ENCODE results near the gene SUSD6.

SUSD6 gene

DNA sequence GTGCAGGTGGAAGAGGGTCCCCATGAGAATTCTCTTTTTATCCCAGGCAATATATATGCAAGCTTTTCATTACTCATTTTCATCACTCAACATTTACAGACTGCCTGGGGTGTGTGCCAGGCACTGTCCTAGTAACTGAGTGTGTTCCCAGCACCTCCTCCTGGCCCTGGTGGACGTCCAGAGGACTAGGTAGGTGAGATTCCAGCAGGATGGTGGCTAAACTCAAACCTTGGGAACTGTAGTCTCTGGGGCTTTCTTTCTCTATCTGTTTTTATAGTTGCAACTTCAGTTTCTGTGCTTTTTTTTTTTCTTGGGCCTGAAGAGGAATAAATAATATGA, 63.8 kb downstream of the SUSD6 start:
- DNase-seq: no peak

DNA sequence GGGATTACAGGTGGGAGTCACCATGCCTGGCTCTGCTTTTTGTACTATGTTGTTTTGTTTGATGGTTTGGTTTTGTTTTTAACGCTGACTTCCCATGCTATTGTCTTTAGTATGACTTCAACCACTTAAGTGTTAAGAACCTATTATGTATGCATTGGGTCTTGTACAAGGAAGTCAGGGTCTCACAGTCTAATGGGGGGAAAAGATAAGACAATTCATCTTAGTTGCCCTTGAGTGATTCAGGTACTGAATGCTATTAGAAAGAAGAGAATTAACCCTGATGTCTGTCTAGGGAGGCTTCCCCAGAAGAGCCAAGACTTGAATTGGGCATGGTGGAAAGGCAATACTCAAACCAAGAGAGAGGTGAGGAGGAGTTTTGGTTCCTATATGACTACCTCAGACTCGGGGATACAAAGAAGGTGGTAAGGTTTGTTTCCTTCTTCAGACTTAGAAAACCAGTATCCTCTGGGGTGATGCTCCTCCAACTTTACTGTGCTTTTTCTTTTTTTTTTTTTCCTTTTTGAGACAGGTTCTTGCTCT, 64.6 kb downstream of the SUSD6 start:
- no peak for DNase-seq

DNA sequence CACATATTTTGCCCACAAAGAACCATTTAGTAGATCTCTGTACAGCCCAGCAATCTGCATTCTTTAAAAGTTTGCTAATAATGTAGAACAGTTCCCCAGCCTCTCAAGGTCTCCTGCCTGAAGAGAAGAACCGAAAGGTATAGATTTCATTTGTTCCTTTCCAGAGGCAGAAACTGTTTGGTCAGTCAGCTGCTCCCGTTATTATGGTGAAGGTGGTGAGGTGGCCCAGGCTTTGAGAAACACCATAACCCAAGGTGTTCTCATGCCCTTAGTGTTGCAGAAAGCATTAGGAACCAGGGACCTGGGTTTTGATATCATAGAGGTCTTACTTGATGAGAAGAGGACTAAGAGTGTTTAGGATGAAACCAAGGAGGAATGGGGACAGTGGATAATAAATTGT, 65.3 kb downstream of the SUSD6 start:
- DNase-seq: no peak

DNA sequence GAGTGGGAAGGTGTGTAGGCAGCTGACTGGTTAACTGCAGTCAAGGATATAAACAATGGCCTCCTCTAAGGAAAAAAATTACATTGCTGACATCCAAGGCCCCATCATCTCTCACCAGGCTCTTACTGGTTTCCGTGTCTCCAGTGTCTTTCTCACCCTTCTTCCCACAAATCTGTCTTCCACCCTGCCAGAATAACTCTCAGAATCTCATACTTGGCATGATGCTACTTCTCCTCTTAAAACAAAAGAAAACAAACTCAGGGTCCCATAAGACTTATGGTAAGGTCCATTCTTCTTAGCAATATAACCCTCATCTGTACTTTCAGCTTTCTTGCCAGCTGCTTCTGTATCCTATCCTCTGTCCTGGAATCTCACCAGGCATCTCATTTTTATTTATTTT, 68.9 kb downstream of the SUSD6 start:
- DNase-seq: no peak

DNA sequence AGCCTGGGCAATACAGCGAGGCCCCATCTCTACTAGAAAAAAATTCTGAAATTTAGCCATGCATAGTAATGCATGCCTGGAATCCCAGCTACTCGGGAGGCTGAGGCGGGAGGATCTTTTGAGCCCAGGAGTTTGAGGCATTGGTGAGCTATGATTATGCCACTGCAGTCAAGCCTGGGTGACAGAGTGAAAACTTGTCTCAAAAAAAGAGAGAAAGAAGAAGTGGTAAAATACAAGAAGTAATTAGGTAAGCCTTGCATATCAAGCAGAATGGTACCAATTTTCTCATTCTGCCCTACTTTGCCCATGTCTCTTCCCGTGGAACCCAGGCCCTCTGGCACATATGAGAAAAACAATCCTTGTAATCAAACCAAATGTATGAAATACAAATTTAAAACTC, 70.7 kb downstream of the SUSD6 start:
- no peak for DNase-seq

DNA sequence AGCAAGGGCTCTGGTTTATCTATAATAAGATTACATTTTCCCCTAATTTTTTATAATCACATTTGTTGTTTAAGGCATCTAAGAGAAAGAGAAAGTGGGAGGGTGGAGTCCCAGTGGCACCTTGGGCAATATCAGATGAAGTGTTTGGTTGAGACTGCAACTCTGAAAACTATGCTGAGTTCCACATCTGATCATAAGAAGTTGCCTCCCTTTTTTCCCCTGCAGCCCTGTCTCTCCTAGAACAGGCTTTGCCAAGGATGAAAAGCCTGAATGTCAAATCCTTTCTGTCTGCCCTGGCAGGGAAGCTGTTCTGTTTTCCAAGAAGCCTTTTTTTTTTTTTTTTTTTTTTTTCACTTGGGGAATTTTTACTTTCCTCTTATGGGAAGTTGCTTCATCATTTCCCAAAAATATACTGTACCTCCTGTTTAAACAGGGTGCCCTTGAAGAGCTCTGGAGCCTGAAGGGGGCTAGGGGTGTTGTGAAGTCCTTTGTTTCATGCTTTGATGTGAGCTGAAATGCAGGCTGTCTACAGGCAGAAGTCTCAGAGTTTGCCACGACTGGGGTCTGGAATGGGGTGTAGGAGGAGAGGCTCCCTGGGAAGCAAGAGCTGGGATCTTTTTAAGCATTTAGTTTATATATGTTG, 71.3 kb downstream of the SUSD6 start:
- DNase-seq: no peak

DNA sequence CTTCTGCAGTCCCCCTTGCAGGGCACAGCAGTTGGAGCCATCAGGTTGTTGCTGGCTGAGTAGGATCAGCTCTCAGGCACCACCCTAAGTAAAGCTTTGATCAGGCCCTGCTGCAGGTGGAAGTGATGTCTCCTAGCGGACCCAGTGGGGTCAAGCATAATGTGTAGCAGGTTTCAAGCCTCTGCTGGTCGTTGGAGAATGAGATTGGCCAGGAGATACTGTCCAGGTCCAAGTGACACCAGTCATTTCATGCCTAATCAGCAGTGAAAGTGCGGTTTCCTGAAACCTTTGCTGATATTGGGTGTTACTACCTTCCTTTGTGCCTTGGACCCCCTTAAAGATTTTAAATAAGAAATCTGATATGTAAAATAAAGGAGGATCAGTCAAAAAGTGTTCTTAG, 72.6 kb downstream of the SUSD6 start:
- no peak for DNase-seq

DNA sequence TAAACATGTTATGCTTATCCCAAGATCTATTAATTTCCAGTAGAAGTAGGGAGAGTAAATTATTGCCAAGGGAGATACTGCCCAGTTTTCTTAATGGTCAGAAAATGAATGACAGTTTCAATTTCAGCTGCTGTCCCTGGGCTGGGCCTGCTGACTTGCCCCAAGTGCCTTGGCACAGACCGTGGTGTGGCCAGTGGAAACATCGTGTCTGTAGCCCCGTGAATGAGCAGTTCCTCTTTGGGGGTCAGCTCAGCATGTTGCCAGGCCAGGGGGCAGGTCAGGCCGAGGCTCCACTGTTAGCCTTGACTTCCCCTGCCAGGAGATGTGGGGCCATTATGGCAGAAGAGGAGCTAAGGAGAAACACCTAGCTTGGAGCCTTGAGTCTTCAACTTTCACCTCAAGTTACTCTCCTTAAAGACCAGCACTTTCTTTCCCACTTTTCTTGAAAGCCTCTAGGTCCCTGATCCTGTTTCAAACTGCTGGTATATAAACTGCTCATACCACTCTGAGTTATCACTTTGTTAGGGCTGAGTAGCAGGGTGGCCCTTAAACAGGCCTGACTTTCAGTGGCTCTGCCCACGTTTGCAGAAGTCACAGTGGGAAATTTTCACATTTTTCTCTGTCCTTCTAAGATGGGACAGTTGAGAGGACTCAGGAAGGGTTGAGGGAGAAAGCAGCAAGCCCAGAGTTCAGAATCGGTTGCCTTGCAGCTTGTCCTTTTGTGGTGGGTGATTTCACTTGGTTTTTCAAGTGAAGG, 73.2 kb downstream of the SUSD6 start:
- no peak for DNase-seq

DNA sequence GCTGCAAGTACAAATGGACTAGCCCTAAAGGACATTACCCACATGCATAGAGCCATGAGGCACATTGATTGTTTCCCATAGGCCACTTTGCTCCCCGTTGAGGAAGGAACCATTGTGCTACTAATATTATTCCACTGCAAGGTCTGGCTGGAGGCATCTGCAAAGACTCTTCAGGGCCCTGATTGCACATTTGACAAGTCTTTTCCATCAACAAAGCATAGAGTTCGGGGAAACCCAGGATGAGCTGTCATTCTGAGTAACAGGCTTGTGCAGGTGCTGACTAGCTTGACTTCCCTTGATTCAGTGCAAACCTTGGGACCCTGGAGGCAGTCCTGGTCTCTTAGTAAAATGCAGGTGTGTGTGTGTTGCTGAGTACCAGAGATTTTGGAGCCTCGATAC, 73.8 kb downstream of the SUSD6 start:
- no peak for DNase-seq

DNA sequence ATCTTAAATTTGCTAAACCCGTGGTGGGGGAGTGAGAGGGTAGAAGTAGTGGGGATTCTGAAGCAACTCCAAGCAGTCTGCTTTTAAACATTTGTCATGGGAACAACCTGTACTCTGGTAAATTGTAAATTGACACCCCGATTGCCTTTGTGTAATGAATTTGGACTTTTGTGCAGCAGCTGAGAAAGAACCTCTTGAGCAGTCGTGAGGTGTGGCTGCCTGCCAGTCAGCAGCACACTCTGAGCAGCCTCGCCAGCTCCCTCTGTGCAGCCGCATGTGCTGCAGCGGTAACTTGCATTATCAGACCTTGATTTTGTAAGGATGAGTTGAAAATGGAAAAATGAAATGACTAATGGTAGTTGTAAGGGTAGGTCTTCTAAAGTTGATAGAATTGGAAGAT, 74.3 kb downstream of the SUSD6 start:
- no peak for DNase-seq

DNA sequence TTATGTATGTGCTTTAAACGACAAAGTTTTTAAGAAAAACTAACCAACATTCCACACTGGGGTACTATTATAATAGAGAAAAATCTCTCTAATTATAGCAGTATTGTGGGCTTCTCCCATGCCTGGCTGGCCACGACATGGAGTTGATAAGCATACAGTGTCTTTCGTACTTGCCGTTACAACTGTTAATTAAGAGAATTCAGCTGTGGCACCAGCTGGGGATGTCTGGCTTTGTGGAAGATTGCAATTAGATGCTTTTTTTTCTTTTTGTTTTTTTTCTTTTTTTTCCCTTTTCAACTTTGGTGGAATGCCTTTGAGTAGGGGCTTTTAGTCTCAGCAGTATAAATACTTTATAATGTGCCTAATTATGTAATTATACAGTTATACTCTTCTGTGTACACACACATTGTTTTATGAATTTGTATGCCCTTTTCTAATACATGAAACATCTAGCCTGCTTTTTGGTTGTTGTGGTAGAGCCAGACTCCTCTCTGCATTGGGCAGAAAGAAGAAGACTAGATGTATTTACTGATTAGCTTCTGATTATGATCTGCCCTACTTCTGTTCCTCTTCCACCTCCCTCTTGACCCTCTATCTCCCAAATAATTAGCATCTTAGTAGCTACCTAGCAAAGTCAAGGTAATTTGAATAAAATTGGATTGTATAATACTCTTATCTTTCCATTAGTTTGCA, 76.4 kb downstream of the SUSD6 start:
- no peak for DNase-seq

DNA sequence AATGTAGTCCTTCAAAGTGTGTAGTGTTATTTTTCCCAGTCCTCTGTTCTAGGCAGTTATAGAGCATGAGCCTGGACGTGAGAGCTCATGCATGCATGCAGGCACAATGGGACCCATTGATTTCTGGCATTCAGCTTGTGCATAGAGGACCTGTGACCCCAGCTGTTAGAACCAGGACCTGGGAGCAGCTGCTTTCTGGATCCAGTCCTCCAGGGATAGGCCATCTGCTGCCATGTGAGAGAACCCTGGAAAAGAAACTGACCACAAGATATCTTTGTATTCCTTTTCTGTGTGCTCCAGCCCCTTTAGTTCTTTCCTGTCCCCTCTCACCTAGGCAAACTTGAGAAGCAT, 76.9 kb downstream of the SUSD6 start:
- no peak for DNase-seq

DNA sequence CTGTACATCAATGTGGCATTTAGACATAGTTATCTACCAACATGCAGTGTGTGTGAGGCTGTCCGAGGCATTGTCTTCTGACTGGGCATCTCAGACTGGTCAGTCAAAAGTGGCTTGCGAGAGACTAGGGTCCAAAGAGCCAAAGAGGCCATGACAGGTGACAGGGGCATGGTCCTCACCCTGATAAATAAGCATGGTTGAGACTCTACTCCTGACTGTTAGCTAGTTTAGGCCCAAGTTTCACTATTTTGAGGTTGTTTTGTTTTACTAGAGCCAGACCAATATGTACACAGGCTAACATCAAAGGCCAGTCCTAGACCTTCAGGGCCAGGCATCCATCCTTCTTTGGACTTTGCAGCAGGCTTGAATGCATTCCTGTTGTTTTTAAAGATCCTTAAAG, 78.6 kb downstream of the SUSD6 start:
- no peak for DNase-seq

DNA sequence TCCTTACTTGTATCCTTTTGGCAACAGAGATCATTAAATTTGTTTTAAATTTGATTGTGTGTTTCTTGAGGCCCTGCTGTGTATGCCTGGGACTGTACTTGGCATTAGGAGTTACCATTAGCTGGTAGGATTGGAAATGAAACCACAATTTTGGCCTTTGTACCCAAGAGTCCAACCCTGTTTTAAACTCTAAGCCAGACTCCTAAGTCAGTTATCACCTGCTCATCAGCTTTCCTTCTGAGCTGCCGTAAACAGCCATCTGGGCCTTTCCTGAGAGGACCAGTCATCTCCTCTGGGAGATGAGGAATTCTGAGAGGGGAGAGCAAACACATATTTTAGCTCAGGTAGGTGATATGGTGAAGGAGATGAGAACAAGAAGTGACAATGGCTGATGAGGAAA, 81.2 kb downstream of the SUSD6 start:
- no peak for DNase-seq

DNA sequence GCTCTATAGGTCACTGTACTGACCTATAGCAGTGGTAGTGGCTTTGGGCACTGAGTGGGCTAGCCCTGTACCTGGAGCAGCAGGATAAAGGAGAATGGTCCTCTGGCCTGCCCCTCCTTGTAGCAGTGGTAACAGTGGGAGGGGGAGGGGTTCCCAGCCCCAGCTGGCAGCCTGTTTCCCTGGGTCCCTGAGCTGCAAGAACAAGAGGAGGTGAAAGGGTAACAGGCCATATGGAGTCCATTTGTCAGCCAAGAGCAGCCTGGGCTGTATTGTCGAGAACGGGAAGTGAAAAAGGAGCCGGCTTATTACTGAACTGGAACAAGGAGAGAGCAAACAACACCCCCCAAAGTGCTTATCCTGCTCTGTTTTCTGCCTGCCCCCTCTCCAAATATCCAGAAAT, 81.7 kb downstream of the SUSD6 start:
- peak in 1 of 2 donors; percentile 29 for DNase-seq

DNA sequence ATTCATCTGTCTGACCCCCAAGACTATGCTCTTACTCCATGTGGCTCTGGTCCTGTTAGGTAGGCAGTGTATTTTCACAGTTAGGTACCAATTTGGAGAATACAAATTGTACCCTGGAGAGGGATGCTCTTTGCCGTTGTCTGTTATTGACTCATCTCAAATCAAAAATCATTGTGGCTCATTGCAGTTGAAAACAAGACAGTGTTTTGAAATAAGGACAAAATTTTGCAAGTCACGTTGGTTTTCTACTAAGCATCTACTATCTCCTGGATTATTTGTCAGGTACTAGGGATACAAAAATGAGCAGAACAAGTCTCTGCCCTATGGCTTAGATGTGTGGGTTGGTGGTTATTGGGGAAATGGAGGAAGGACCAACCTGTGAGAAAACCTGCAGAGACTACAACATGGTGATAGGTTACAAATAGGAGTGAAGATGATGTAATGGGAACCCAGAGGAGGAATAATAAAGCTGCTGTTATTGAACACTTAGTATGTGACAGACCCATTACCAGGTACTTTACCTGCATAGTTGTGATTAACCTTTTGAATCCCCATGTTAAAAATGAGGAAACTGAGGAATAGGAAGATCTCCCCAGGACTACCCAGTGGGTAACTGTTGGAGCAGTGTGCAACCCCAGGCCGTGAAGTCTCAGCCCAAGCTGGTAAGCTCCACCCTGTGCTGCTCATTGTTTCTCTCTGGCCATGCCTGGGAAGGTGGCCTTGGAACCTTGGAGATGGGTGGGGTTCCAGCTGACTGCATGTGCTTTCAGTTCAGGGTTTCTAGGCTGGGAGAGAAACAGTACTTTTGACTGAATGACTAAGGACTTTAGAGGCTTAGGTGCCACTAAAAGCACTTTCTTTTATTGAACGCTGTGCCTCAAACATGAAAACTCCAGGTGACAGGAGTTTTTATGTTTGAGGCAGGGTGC, 82.7 kb downstream of the SUSD6 start:
- DNase-seq: no peak

DNA sequence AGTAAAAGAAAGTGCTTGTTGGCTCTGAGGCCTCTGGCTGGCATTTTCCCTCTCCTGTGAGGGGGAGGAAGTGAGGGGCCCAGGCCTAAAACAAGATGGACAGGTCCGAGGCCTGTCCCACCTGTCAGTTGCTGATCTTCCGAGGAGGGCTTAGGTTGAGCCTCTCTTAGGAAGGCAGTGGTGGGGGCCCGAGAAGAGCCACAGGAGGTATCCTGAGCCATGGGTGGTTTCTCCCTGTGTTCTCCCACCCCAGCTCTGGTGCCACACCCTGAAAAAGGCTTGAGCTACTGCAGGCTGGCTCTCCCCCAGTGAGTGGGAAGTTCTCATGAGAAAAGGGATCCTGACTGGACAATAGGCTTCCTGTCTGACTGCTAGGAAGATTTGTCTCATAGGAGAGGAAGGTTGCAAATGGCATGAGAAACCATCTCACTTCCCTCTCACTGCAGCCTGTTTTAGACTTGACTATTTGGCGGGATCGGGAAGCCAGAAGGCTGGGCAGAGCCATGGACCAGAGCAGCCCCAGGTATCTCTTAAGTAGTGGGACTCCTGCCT, 83.4 kb downstream of the SUSD6 start:
- no peak for DNase-seq

DNA sequence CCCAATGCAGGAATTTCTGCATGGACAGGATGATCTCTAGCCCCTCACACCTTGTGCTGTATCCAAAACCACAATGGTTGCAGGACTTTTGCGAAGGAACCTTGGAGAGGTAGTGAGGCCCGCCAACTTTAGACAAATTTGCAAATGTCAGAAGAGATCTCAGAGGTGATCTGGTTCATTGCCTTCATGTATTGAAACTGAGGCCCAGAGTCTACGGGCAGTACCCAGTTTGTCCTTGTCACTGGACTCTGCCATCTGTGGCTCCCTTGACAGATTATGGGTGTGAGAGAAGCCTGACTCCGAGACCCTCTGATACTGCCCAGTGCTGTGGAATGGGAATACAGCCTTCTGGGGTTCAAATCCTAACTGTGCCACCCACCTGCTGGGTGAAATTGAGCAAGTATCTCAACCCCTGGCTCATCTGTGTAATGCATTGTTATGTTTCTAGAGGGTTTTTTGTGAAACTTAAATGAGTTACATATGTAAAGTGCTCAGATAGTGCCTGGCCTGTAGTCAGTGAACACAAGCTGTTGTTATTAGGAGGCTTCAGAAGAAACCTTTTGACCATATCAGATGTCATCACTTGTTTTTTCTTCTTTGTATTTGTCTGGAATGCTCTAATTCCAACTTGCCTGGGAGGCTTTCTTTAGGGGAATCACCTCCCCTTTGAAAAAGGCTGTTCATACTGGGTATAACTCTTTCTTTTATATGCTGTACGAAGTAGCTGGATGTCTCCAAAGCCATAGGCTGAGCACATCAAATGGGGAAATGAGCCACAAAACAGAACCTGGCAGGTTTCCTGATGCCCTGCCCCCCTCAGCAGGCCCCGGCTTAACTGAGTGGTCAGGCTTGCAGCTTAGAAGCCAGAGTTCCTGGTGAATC, 84.2 kb downstream of the SUSD6 start:
- DNase-seq: peak in 1 of 2 donors; percentile 15

DNA sequence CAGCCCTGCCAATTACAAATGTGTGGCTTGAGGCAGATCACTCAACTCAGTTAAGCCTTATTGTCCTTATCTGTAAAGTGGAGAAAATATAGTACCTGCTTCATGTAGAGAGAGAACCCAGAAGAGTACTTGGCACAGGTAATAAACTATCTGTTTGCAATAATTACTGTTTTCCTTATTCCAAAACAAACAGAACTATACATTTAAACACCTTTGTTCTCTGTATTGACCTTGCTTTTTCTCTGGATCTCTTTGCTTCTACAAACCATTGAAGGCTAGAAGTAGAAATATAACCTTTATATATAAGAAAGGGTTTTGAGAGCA, 84.8 kb downstream of the SUSD6 start:
- no peak for DNase-seq

DNA sequence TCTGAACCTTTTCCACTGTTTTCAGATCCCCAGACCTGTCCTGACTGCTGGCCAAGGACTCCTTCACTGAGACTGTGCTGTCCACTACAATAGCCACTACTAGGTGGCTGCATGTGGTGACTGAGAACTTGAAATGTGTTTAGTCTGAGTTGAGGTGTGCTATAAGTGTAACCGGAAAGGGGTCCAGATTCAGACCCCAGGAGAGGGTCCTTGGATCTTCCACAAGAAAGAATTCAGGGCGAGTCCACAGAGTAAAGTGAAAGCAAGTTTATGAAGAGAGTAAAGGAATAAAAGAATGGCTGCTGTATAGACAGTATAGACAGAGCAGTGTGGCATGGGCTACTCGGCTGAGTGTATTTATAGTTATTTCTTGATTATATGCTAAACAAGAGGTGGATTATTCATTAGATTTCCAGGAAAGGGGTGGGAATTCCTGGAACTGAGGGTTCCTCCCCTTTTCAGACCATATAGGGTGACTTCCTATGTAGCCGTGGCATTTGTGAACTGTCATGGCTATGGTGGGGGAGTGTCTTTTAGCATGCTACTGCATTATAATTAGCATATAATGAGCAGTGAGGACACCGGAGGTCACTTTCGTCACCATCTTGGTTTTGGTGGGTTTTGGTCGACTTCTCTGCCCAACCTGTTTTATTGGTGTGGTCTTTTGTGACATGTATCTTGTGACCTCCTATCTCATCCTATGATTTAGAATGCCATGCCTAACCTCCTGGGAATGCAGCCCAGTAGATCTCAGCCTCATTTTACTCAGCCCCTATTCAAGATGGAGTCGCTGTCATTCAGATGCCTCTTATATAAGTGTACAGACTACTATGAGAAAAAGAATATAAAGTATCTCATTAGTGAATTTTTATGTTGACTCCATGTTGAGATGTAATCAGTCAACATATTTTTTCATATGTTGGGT, 85.5 kb downstream of the SUSD6 start:
- DNase-seq: peak; percentile 24 to 48

DNA sequence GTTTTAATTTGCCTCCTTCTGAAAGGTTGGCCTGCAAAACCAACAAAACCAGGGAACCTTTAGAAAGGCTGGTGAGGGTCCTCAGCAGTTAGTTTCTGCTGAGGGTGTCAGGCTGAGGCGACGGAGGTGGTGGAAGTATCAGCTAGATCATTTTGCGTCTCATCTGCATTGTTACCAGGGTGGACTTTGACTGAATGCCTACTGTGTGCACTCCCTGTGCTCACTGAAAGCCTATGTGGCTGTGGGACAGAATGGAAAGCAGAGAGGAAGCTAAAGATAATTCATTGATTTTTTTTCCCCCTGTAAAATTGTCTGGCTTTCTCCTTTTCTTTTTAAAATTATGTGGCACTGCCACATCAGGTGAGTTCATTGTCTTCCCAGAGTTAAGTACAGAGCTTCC, 87.2 kb downstream of the SUSD6 start:
- DNase-seq: no peak
